Eye (tissue), 1 donor: ENCODE results near the gene ZBTB20.

Experiments
- DNase-seq: peaks from one replicate; pipeline ENCODE4 v3.0.0-alpha.2; 2015

ZBTB20 gene

DNA sequence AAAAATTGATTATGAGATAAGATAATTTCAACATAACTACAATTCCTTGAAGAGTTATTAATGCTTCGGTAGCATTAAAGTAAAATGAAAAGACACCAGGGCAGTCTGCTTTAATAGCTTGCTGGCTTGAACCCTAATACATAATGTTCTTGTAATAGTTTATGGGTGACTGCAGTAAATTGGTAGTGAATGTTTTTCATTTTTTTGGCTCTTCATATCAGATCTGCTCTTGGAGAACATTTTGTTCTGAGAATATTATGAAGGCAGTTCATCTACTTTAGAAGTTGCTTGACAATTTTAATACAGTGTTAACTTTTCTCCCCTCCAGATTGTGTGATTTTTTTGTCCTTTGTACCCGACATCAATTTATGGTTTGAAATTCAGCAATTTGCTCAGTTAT is 128.4 kb downstream of the ZBTB20 start:
- DNase-seq: no peak

DNA sequence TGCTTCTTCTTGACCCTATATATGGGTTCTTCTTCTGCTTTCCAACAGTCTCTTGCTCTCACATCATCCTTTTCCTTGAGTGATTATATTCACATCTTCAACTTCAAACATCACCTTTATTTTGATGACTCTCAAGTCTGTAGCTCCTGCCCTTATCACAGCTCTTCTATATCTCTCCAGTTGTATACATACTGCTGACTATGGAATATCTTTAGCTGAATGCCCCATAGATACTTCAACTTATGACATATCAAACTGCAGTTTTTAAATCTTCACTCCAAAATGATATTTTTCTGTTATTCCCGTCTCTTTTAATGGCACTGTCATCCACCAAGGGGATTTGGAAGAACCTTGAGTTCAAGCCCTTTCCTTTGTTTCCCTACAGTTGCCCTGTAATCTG is 139.1 kb downstream of the ZBTB20 start:
- no peak for DNase-seq

DNA sequence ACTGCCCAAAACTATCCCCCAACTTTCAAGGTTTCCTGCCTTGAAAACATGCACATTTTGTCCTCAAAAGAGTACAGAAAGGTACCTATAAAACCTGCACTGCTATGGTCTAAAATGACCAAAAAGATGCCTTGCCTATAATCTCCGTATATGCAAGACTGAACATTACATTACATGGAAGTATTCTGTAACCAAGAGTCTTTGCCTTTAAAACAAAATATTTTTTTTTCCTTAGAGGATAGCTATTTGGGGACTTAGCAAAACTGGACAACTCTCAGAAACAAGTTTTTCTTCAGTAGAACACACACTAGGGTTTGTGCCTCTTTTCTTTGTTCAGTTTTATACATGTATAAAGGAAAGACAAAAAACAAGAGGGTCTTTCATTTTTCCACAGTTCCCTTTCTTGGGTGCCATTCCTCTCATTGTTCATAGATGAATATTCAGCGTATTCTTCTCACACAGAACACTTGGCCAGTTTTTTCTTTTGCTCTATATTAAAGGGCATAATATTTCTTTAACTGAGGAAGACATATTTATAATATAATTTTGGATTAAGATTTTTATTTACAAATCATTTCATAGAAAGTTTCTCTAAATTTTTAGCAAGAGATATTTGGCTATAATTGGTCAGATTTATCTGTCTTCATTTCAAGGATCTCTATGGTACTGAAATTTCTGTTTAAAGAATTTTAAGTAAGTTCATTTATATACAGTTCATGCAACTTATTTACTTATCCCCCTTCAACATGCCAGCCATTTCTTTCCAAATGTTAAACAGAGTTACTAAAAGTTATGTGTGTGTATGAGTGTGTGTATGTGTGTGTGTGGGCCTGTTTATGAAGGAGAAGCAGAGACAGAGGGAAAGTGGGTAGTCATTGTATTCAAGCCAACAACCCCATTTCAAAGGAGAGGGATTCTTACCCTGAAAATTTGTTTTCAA is 142.6 kb downstream of the ZBTB20 start:
- DNase-seq: no peak

DNA sequence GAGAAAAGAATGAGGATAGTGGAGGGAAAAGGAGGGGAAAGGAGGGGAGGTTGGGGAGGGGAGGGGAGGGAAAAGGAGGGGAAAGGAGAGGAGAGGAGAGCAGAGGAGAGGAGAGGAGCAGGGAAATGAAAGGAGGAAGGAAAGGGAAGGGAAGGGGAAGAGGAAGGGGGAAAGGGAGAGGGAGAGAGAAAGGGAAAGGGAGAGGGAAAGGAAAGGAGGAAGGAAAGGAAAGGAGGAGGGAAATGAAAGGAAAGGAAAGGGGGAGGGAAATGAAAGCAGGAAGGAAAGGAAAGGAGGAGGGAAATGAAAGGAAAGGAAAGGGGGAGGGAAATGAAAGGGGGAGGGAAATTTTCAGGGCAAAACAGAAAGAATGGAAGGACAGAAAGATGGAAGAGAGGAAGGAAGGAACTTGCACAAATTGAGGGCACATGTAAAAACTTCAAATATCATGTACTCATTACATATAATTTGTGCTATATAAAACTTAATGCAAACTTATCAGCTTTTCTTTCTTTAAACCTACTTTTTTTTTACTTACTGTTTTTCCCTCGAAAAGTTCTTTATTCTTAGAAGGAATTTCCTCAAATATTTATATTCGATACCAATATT is 148.0 kb downstream of the ZBTB20 start:
- DNase-seq: no peak

DNA sequence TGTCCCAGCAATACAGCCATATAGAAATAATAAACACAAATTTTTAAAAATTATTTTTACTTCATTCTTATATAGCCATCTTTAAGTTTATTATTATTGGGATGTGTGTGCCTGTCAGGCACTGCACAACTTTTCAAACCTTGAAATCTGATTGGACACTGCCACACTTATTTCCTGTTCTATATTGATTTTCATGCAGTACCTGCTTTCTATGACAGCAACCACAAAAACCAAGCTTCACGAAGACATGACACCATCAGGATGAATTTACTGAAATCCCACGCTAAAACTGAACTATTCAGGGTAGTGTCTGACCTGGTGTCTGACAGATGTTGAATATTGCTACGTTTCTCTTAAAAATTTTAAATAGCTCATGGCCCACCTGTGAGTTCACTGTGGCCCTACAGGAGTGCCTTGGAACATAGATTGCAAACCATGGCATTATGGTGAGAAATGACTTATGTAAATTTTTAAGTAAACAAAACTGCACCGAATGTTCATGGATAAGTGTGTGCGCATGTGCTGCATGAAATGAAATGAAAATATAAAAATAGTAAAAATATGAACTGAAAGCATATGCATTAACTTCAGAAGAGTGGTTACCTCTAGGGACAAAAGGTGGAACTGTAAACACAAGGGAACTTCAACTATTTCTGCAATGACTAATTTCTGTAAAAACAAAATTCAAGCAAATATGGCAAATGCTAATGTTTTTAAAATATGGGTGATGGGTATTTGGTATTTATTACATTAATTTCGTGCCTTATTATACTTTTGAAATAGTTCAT is 152.3 kb downstream of the ZBTB20 start:
- DNase-seq: no peak

DNA sequence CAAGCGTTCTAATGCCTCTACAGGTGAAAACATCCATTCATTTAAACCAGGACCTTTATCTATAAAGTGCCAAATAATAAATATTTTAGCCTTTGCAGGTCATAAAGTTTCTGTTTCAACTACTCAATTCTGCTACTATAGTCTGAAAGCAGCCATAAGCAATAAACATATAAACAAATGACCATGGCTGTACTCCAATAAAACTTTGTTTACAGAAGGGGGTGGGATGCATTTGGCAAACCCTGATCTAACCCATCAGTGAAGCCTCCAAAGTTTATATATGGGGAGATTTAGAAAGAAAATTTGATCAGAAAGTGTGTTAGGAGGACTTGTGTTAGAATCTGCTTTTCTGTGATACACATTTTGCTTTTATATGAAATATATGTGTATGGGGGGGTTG is 161.3 kb downstream of the ZBTB20 start:
- DNase-seq: no peak

DNA sequence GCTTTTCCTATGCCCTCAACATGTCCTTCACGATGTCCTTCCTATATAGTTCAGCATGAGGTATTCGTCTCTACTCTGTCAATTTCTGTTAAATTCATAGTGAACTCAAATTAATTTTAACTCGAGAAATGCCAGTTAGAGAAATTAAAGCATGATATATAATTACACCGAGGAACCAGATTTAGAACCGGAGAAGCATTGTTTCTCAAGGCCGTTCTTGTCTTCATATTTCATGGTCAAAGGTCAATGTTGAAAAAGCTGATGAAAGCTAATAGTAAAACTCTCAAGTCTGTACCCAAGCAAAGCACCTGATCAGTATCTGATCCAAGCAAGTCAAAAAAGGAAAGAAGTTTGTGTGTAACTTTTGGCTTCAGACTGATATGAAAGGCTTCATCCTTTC is 163.8 kb downstream of the ZBTB20 start:
- DNase-seq: no peak

DNA sequence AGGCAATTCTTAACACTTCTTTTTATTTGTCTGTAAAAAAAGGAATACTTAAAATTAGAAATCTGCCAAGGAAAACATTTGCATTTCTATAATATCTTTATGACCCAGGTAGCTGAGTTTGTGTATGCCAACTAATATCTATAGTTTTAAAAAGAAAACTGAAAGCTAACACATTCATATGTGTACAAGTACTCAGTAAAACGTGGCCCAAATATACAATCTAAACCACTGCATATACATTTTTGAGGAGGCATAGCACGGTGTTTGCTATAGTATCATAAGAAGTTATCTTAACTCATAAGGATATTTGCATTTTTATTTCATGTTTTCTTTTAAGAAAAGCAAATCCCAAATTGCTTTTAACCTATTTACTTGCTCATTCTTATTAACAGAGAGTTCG is 172.7 kb downstream of the ZBTB20 start:
- DNase-seq: no peak

DNA sequence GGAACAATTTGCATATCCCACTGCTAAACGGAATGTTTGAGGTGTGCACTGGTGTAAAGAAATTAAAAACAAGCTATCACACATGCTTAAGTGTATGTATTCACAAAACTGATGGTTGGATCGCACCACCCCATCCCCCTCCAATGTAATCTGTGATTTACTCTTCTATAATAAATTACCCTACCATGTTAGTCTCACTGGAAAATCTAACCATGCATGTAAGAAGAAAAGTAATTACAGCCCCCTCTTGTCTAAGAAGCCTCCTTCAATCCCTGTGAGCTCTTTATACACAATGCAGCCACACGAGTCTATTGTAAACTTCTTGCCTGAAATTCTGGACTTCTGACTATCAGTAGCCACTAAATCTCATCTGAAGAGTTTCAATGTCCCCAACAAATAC is 173.6 kb downstream of the ZBTB20 start:
- DNase-seq: peak; percentile 25

DNA sequence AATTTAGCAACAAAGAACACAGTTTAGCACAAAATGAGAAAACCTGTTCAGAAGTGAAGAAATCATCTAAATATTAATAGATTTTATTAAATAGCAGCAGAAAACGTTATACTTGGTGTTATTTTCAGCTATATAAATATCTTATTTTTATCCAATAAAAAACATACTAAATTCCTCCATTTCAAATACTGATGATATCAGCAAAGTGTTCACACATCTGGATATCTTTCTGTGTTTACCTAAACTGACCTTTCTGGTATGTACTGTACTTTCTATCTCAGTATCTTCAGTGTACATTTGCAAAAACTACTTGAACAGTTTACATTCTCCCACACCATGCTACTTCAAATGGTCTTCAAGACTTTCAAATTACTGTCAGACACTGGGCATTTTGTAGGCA is 179.9 kb downstream of the ZBTB20 start:
- DNase-seq: no peak

DNA sequence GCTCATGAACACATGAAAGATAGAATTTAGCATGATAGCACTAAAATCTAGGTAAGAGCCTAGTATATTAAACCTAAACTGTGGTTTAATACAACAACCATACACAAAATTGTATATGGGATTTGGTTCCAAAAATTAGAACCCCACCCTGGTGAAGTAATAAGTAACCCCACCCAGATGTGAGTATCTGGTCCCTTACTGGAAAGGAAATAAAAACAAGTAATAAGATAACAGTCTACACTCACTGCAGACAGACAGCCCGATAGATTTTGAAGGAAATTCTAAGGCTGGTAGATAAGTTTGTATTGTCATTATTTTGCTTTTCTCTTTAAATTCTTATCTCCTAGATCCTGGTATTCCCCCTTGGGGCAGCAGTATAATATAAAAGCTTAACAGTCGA is 184.9 kb downstream of the ZBTB20 start:
- no peak for DNase-seq

DNA sequence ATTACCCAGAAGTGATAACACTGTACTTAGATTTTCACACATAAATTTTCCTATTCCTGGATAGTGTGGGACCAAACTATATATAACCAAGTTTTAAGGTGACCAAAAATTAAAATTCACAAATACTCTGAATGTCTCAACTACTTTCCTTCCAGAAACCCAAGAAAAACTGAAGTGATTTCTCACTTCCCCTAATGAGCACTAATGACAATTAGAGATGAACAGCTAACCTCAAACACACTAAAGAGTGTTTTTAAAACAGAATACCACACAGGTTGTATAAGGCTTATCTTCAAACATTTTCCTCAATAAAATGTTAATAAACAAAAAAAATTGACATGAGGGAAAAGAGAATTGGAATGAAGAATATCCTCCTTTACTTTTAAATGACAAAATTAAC is 188.2 kb downstream of the ZBTB20 start:
- DNase-seq: no peak

DNA sequence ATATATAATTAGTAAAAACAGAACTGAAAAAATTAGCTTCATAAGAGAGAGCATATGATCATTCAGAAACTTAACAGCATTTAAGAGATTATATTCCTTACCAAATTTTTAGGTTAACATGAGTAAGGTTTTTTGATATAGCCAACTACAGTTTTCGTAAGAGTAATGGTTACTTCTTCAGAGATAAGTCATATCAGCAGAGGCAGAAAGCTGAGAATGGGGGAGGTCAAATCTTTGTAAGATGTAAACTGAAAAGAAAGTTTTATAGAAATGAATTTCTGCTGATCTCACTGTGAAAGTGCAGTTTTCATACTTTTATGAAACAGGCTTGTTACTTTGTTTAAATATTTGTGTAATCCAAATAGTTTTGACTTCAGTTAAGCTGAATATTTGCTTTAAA is 193.3 kb downstream of the ZBTB20 start:
- DNase-seq: no peak

DNA sequence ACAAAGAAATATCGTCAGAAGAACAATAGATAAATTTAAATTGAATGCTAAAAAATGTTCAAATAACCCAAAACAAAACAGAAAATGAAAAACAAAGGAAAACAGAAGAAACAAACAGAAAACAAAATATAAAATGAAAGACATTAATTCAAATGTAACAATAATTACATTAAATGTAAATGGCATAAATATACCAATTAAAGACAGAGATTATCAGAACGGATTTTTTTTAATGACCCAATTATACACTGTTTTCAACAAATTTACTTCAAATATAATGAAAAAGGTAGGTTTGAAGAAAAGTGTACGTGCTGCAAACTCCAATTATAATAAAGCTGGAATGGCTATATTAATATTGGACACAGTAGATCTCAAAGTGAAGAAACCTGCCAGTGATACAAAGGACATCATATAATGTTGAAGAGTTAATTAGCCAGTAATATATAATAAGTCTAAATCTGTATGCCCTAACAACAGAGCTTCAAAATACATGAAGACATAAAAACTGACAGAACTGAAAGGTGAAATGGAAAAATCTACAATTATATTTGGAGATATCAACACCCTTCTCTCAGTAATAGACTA is 193.8 kb downstream of the ZBTB20 start:
- no peak for DNase-seq

DNA sequence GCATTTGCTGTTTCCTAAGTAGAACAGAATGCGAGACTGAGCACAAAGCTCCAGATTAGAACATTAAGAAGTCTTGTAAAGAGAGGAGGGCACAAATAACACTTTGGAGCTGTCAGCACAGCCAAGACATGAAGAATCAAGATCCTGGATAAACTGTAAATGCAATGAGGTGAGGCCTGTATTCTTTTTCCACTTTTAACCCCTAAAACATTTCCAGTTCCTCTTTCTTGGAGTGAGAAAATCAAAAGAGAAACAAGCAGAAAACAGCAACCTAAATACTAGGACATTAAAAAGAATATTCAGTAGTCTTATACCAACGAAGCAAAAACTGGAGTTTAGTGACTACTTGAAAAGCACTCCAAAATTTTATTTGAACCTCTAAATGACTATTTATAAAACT is 204.3 kb downstream of the ZBTB20 start:
- no peak for DNase-seq

DNA sequence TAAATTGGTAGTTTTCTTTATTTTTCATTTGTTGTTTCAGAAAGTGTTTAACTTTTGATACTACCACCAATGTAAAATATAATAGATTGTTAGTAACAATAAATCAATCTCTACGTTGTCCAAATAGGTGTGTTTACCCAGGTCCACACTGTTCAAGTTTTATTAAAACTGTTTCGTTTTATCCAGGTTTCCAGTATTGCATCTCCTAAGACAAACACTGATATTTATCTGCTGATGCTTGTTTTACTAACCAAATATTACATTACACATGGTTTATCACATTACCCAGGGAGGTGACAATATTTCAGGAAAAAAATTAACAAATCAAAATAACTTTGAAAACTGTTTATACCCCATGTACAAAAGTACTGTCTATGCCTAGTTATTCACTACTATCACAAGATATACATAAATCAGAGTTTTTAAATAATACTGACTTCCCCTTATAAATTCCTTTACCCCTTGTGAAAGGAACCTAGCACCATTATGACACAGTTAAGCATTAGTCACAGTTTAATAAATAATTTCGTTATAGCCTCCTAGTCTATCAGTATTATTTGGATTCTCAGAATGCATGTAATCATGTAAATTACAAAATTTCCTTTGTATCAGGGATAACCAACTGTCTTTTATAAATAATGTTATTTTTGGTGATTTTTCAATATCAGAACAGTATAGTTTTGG is 205.3 kb downstream of the ZBTB20 start:
- DNase-seq: no peak

DNA sequence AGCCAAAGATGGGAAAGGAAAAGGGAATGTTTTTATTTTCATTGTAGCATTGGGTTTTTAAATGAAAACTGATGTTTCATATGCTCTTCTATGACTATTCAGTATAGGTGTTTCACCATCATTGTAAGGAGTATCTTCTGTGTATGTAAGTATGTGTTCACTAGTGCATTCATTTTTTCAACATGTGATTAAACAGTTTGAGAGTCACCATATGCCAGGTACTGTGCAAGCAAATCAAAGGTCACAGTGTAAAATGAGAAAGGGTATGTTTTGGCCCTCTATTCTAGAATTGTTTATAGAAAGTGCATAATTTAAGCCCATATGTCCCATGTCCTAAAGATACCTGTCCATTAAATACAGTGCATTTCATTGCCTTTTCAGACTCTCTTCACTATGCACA is 207.2 kb downstream of the ZBTB20 start:
- no peak for DNase-seq

DNA sequence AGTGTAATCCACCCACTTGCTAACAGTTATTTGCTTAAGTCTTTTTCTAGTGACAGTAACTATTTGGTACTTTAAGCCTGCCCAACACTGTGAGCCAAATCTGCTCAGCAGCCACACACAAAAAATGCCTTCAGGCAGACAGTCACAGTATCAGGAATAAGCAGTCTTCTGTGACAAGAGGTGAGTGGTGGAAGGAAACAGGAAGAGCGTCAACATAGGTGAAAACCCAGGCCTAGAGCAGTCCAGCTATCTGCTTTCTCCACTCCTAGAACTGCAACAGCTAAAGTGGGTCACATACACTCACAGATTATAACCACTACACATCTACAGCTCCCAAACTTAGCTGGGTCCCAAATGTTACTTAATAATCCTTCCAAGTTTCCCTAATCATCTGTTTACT is 213.7 kb downstream of the ZBTB20 start:
- DNase-seq: no peak

DNA sequence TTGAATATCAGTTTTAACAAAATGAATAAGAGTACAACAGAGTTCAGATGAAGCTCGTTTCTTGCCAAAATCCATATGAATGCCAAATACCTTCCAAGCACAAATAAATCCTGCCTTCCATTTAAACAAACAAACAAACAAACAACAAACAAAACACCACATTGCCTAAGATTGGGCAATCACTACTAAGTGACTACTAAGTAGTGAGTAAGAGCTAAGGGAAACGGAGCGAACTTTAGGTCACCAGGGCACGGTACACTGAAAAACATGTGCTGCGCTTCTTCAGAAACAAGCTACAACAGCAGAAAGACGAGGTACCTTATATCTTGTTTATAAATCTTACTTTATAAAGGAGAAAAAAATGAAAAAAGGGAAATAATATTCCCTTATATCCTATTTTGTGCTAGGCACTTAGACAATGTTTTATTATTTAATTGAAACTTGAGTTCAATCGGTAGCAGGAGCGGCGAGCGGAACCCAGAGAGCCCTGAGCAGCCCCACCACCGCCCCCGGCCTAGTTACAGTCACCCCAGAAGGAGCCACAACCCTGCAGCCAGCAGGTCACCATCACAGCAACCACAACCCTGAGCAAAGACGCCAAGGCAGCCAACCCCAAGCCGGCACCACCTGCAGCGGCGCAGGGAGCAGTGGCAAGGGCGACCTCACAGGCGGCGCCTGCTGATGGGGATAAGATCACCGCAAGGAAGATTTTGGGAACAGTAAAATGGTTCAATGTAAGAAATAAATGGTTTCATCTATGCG is 216.9 kb downstream of the ZBTB20 start:
- no peak for DNase-seq

DNA sequence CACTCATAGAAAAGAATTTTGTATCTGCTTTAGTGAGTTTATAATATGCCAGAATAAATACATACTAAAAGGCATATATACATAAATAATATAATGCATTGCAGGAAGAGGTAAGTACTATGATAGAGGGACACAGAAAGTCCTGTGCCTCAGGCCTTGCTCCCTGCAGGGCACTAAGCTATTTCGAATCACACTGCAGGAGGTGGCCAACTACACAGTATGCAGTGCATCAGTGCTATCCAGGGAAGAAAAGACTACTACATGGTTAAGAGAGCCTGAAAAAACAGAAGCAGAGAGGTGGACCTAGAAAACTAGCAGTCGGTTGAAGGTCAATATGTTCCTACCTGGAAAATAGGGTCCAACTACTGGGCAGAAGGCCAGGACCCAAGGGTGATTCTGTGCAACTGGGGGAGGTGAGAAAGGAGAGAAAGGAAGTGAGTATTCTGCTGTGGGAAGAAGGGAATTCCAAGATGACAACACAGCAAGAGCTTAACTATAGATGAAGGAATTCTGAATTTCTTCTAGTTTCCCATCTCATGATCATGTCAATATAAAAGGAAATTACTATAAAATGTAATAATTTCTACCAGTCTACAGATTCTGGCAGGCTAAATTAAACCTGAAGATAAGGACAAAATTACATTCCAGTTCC is 218.0 kb downstream of the ZBTB20 start:
- DNase-seq: no peak

DNA sequence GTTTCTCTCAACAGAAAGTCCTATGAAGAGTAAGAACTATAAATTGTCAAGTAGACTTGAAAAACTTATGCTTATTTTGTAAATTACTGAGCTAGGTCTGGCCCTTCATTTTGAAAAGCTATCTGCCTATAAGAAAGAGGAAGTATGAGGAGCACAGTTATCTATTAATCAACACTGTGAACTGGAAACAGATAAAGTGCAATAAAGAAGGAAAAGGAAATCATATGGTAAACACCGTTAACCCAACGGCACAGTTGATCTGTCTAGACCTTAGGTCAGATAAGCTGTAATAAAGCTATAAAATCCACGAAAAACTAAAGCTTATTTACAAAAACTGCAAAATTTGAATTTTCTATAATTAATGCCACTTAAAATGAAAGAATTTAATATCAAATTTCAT is 242.5 kb downstream of the ZBTB20 start:
- DNase-seq: no peak
